Measurements from ENCODE around the gene EEF2K.
A peak's percentile ranks its signal among the peaks of the same experiment; 100 is the strongest.

DNA sequence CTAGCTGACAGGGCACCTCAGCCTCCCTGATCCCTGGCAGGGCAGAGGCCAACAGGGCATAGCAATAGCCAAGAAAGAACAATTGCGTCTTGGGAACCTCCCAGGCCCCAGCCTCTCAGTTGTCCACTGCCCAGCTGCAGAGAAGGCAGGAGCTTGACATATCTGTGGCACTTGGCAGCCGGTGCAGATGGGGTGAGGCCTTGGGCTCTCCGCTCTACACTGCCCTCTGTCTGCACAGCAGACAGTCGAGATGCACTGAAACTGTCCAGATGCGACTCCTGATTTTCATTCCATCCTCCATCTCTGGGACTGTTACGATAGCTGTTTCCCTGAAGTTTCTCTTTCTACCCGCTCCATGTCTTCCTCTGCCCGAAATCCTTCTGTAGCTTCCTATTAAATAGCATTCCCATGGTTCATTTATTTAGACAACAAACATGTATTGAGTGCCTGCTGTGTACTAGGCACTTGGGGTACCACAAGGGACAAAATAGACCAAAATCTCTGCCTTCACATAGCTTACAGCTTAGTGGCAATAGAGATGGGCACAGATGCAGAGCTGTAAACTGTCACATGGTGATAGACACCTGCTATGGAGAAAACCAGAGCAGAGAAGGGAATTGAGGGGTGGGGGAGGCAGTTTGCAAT is 94.5 kb downstream of the EEF2K start:
- TF ChIP-seq, protein P1, sequence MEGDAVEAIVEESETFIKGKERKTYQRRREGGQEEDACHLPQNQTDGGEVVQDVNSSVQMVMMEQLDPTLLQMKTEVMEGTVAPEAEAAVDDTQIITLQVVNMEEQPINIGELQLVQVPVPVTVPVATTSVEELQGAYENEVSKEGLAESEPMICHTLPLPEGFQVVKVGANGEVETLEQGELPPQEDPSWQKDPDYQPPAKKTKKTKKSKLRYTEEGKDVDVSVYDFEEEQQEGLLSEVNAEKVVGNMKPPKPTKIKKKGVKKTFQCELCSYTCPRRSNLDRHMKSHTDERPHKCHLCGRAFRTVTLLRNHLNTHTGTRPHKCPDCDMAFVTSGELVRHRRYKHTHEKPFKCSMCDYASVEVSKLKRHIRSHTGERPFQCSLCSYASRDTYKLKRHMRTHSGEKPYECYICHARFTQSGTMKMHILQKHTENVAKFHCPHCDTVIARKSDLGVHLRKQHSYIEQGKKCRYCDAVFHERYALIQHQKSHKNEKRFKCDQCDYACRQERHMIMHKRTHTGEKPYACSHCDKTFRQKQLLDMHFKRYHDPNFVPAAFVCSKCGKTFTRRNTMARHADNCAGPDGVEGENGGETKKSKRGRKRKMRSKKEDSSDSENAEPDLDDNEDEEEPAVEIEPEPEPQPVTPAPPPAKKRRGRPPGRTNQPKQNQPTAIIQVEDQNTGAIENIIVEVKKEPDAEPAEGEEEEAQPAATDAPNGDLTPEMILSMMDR (conservative IDR thresholded peaks at IDR 0.05; ENCODE audit: low read length) = peak; percentile 76
- no peak for TF ChIP-seq EZH2phosphoT487 (IDR thresholded peaks at IDR 0.05; ENCODE audit: borderline replicate concordance)
